ENCODE results near the gene PTPRA.
A peak's percentile ranks its signal among the peaks of the same experiment; 100 is the strongest.

PTPRA gene

GRCh38 chr20:3082955-3083952 lies 210.0 kb downstream of the PTPRA start:
- H3K27ac ChIP-seq, result no peak overlapping the region
- peak overlapping the region in 6 of 7 experiments; percentile 1 to 37 (median 19) for H3K4me3 ChIP-seq

- no peak within 1 kb of the TSS for H3K4me3 ChIP-seq
- H3K27ac ChIP-seq, result no peak within 1 kb of the TSS
Observed at GRCh38 chr20:3084283-3084985, 211.2 kb downstream of the PTPRA start, which contains the start of gene AVP. Gene AVP, minus strand, starts transcription at chr20:3084724. Its CDS starts 50 bp downstream, at chr20:3084674.

GRCh38 chr20:3084986-3085360 lies 211.7 kb downstream of the PTPRA start:
- Histone ChIP-seq H3K4me3 (no peak overlapping the region), H3K27ac (no peak overlapping the region)

- Histone ChIP-seq H3K27ac (no peak overlapping the region), H3K4me3 (no peak overlapping the region)
Observed at GRCh38 chr20:3085571-3086072, 212.3 kb downstream of the PTPRA start.

- H3K4me3 ChIP-seq, result no peak overlapping the region
- H3K27ac ChIP-seq, result no peak overlapping the region
Observed at GRCh38 chr20:3088031-3088430, 214.8 kb downstream of the PTPRA start.
